LNCaP clone FGC (cell line): ENCODE data around the gene FARSA.

Experiments
- DNase-seq: peaks from one replicate; pipeline ENCODE4 v3.0.0-alpha.2; 2011; ENCODE audit warnings: low read depth
- H3K4me3 ChIP-seq: 2 replicates; pipeline ENCODE4 v1.5.1; 2011; ENCODE audit warnings: mild to moderate bottlenecking, low read depth, low read length, control low read depth
- TF ChIP-seq, protein P1 (sequence below): IDR thresholded peaks from 2 replicates; pipeline ENCODE4 v1.5.1; 2012; ENCODE audit warnings: mild to moderate bottlenecking; ENCODE audit not compliant: control insufficient read depth, insufficient read depth; ENCODE audit errors: extremely low read depth

Gene FARSA

DNA sequence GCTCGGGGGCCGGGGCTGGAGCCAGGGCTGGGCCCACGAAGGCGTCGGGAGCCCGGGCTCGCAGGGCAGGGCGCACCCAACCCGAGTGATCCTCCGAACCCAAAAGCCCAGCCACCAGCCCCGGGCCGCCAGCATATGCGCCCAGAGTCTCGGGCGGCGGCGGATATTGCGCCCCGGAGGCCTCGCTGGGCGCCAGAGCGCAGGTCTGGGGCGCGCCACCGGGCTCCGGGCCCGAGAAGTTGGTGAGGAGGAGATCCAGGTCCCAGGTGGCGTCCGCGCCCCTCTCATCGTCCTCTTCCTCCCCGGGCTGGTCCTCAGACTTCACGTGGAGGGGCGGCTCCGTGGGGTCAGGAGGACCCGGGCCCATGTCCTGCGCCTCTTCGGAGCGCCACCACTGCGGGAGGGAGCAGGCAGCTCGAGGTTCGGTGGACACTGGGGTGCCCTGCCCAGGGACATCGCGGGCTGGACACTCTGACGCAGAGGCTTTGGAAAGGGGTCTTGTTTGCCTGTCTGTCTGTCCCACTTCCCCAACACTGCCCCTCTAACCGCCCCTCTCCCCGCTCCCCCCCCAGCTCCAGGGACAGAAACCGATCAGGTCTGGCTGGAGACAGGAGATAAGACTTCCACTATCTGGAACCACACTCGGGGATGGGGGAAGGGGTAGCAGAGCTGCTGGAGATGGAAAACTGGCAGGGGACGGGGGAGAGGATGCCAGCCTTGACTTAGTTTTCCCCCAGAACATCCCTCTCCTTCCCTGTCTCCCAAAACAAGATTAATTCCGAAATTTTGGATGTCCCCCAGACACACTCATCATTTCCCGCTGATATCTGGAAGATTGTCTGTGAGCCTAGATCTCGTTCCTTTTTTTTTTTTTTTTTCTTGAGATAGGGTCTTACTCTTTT lies 47.5 kb downstream of the FARSA start:
- DNase-seq = no peak
- TF ChIP-seq, protein P1, sequence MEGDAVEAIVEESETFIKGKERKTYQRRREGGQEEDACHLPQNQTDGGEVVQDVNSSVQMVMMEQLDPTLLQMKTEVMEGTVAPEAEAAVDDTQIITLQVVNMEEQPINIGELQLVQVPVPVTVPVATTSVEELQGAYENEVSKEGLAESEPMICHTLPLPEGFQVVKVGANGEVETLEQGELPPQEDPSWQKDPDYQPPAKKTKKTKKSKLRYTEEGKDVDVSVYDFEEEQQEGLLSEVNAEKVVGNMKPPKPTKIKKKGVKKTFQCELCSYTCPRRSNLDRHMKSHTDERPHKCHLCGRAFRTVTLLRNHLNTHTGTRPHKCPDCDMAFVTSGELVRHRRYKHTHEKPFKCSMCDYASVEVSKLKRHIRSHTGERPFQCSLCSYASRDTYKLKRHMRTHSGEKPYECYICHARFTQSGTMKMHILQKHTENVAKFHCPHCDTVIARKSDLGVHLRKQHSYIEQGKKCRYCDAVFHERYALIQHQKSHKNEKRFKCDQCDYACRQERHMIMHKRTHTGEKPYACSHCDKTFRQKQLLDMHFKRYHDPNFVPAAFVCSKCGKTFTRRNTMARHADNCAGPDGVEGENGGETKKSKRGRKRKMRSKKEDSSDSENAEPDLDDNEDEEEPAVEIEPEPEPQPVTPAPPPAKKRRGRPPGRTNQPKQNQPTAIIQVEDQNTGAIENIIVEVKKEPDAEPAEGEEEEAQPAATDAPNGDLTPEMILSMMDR = no peak
- peak overlapping the region; percentile 51 for H3K4me3 ChIP-seq

DNA sequence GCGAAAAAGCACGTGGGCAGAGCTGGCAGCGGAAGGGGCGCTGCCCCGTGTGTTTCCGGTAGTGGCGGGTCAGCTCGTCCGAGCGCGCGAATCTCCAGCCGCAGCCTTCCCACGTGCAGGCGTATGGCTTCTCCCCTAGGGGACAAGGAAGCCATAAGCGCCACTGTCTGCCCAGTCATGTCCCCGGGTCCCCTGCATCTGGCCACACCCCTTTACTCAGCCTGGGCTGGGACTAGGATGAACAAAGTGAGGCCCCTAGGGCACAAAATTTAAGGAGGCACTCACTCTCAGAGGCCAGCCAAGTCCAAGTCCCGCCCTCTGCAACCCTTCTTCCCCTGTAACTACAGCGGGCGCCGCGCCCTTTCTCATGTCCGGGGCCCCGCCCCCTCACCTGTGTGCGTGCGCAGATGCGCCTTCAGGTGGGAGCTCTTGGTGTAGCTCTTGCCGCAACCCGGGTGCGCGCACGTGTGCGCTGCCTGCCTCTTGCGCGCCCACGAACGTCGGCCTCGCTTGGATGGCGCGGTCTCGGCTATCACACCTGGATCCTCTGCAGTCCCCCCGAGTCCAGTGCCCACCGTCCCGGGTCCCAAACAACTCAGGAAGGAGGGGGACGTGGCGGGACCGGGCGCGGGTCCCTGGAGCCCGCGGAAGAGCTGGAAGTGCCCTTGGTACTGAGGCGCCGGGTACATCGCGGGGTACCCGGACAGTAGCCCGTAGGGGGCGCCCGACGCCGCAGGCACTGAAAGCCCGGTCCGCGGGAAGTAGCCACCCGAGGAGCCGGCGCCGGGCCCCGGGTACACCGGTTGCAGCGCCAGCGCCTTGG lies 48.4 kb downstream of the FARSA start:
- peak; percentile 79 for DNase-seq
- TF ChIP-seq, protein P1 = peak; percentile 58
- peak overlapping the region; percentile 51 for H3K4me3 ChIP-seq

DNA sequence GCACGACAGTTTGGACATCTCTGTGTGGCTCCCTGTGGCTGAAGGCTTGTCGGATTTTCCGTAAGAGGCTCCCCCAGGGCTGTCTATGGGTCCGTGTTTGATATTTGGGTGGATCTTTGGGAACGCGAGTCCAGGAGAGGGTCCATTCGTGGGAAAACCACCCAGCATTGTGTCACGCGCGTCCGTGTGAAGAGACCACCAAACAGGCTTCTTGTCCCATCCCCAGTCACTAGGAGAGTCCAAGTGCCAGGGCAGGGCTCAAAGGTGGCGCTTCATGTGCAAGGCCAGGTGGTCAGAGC lies 48.9 kb downstream of the FARSA start:
- H3K4me3 ChIP-seq = peak overlapping the region; percentile 51; the same call in 1 of the 2 replicates
- no peak for DNase-seq
- TF ChIP-seq, protein P1 = no peak

DNA sequence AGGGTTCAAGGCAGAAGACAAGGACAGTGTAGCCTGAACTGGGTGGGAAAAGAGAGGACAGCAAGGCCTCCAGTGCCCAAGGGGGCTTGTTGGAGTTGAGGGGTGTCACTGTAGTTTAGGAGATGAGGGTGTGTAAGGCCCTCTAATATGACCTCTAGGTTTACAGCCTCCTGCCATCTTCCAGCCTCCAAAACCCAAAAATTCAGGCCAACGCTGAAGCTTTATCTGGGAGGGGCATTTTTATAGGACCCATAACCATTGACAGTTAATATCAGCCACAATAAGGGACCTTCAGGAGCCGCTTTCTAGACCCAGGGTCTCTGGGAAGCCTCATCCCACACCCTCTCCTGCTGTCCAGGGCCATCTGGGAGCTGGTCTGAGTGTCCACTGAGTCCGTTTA lies 49.3 kb downstream of the FARSA start:
- TF ChIP-seq, protein P1 = no peak
- no peak overlapping the region for H3K4me3 ChIP-seq
- DNase-seq = no peak

DNA sequence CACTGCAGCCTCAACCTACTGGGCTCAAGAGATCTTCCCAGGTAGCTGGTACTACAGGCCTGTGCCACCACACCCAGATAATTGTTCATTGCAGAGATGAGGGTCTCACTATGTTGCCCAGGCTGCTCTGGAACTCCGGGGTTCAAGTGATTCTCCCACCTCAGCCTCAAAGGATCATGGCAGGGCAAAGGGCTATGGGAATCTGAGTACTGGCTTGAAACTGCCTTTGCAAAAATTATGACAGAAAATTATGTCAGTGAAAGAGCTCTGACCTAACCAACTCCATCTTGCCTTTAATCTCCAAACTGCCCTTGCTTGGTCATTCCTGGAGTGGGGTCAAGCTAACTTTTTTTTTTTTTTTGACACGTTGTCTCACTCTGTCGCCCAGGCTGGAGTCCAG lies 50.9 kb downstream of the FARSA start:
- TF ChIP-seq, protein P1 = no peak
- no peak for DNase-seq
- H3K4me3 ChIP-seq = no peak overlapping the region

DNA sequence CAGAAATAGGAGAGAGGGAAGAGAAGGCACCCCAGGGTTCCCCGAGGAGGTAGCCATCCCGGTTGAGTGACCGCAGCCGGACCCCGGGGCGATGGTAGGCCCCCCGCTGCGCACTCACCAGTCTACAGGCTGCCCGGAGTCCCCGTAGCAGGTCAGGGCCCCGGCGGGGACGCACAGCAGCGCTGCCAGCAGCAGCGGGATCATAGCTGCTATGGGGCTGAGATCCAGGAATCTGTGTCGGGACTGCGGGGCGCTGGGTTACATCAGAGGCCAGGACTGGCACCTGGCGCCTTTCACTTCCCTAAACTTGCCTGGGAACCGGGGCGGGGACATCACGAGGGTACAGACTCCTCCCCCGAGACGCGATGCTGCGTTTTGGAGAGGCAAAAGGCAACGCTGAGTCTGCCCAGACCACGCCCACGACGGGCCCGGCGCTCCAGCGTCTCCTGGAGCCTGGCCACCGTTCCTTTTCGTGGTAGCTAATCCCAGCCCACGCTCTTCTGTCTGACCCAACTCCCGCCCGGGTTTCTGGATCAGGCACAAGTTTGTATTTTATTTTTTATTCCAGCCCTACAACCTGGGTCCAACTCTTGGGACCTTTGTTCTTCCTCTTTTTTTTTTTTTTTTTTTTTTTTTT lies 52.2 kb downstream of the FARSA start, which contains the start of gene DNASE2:
Gene DNASE2 (minus strand): TSS at position 278 of the 637 bp plus-strand sequence. CDS start 74 bp downstream, at position 204.
- H3K4me3 ChIP-seq = peak within 1 kb of the TSS; percentile 96
- DNase-seq = peak; percentile 92
- TF ChIP-seq, protein P1 = no peak
